ENCODE measurements around the gene RGS11.
A peak's percentile ranks its signal among the peaks of the same experiment; 100 is the strongest.

The RGS11 gene

GRCh38 chr16:228151-228851, 47.4 kb downstream of the RGS11 start:
- DNase-seq: peak; percentile 14

GRCh38 chr16:220021-220420, 55.7 kb downstream of the RGS11 start:
- no peak for DNase-seq

Data from CD4-positive, alpha-beta T cell treated with Interleukin-10 for 1 hour (primary cell).